Ecto neural progenitor cell (in vitro differentiated cells): Measurements from ENCODE around the gene RANBP17.

Source experiments
- DNase-seq: peaks from one replicate; pipeline ENCODE4 v3.0.0-alpha.2; 2018; ENCODE audit warnings: low spot score

Gene RANBP17

DNA sequence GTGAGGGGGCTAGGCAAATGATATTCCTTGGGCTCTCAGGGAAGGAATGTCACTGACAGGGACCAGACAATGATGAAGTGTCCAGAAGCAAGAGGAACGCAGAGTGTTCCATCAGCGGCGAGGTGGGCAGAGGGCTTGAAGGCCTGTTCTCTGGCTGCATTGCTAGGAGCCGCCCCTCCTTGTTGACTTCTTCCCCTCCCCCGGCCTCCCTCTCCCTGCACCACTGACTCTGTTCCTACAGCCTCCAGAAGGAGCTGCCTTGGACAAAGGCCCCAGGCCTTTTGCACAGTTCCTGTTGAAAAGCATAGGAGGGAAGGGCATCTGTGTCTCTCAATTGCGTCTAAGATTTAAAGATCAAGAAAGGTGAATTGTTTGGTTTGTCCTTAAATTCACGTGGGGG, 459.6 kb downstream of the RANBP17 start:
- no peak for DNase-seq

DNA sequence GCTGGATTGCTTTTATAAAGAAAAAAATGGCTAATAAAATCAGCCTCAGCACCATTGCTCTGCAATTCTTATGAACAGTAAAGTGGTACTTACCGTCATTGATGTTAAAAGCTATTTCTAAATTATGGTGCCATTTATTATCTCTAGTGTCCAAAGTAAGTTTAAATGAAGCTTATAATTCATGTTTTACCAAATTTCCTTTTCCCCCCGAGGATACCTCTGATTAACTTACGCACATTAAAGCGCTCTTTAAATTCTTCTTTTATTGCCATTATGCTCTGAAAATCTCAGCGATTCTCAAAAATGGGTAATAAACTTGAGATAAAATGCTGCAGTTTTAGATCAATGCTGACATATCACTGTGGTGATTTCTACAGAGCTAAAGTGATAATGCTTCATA, 460.7 kb downstream of the RANBP17 start:
- DNase-seq, result no peak

DNA sequence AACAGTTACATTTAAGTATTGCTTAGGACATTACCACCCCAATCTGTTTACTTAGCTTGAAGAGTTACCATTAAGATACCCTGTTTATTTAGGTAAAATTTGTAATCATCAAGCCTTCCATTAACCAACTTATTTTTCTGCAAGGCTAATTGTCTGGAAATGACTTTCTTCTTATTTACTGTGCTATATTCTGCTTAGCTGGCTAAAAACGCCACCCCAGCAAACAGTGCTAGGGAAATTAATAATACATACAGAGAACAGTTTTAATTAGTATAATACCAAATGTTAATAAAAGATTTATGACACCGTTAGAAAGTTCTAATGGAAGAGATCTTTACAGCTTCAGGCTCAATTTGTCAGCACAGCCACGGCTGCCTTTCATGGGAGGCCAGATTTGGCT, 461.2 kb downstream of the RANBP17 start:
- no peak for DNase-seq

DNA sequence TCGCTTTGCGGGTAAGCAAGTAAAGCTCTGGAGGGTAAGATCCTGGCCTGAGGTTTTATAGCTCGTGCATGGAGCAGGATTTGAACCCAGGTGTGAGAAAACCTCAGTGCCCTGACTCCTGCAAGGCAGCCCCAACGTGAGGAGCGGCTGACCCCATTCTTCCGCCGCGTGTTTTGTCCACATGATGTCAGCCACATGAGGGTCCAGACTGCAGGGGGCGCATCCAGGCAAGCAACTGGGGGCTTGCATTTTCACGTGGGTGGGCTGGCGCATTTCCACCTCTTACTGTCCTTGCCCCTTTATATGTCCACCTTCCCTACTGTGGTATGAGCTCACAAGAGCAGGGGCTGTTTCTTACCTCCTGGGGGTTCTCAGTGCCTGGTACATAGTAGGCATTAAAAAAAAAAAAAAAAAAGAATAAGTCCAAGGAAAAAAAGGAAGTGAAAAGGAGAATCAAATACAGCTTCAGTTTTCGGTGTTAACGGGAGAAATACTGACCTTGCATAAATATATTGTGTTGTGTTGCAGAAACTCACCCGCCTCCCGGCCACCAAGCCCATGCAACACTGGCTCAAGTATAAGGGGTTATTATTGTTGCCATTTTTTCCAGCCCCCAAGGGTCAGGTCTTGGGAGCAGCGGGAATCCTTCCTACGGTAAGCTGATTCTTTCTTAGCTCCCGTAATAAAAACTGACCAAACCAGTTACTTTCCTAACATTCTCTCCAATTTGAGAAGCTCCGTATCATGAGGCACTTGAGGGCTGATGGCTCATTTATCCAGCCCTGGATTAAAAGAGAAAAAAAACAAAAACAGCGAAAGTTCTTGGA, 462.2 kb downstream of the RANBP17 start:
- no peak for DNase-seq

DNA sequence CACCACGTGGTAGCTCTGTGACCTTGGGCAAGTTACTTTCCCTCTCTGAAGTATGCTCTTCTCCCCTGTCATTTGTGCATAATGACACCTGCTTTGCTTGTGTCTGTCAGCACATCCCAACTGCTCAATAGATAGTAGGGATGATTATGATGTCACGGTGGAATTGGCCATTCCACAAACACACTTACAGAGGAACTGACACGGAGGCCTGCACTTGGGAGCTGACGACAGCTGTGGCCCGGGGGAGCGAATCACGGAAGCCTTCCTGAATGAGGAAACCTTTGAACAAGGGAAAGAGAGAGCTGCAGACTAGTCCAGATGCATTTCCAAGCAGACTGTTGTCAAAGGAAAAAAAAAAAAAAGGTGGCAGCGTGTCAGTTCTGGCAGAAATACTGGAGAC, 468.2 kb downstream of the RANBP17 start:
- DNase-seq, result no peak

DNA sequence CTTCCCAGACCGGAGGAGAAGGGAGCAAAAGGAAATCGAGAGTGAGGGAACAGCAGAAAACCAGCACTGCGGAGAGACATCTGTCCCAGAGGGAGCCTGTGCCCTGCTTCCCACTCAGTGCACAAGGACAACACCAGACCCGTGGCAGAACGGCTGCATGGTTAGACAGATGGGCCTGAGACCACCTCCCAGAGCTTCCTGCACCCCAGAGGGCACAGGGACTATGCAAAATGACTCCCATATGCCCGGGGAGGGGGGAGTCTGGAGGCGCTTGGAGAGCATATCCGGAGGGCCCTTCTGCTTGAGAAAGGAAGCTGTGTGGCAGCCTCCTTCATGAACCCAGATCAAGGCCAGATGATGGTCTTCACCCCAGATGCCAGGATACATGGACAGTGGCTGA, 473.8 kb downstream of the RANBP17 start:
- DNase-seq, result no peak

DNA sequence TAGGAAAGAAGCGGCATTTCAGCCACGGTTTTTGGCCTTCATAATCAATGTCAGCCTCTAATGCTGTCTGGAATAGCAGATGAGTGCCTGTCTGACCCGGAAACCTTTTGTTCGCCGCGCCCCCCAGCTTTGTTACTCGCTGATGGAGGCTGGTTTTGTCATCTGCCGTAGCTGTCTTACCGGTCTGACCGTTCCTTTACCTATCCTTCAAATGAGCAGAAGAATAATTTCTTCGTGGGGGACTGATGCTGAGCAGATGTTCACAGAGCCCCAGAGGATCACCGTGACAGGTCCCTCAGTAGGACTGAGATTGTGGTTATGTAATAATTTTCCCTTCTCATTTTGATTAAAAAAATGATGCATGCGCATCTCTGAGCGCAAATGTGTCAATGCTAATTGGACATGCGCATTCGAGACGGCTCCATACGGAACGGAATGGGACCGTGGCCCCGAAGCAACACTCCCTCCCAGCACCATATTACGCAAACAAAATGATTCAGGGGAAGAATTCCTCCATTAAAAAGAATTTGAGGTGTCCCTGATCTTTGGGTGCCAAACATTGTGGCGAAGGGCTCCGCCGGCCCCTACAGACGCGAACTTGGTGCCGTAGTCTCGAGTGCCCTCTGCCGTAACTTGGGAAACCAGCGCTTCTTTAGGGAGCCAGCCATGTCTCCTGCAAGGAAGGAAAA, 474.8 kb downstream of the RANBP17 start:
- peak; percentile 58 for DNase-seq

DNA sequence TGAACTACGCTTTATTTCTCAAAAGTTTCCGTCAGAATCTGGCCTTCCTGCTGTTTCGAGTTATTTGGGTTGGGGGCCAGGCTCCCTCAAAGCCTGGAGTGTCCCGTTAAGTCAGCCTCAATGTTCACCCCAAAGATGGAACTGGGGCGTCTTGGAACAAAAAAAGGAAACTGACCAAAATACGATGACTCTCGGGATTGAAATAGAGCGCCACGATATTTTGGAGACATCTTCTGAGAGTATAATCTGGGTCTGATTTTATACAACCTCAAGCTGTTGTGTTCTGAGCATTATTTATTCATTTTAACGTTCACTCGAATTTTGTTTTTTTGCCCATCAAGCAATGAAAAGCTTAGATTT, 475.4 kb downstream of the RANBP17 start:
- DNase-seq, result no peak

DNA sequence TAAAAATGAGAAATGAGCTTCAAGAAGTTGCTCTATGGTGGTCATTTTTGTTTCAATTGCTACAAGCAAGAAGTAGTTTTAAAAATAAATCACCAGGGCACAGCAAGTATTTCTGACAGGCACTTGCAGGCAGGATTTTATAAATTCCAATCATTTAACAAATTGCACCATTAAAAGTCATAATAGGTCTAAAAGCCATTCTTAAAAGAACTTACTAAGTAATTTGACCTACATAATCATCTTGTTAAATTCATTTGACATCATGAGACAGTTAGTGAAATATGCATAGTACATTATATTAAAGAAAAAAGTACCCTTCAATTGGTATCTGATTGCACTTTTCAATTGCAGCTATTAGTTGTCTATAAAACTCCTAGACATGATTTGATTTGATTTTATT, 478.2 kb downstream of the RANBP17 start:
- DNase-seq, result no peak

DNA sequence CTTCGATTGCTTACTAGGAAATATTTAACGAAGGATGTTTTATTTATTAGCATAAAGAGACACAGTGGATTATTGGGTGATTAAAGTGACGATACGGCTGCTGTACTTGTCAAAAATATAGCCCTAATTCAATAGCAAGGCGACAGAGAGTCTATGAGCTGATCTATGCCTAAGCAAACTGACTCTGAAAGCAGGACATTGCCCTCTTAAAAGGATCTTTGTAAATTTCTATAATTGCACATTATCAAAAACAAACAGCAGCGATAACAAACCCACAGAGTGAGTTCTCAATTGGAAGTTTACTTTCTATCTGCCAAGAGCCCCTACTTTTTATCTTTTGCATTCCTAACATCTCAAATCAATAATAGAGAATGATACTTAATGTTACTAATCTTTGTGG, 478.7 kb downstream of the RANBP17 start:
- no peak for DNase-seq

DNA sequence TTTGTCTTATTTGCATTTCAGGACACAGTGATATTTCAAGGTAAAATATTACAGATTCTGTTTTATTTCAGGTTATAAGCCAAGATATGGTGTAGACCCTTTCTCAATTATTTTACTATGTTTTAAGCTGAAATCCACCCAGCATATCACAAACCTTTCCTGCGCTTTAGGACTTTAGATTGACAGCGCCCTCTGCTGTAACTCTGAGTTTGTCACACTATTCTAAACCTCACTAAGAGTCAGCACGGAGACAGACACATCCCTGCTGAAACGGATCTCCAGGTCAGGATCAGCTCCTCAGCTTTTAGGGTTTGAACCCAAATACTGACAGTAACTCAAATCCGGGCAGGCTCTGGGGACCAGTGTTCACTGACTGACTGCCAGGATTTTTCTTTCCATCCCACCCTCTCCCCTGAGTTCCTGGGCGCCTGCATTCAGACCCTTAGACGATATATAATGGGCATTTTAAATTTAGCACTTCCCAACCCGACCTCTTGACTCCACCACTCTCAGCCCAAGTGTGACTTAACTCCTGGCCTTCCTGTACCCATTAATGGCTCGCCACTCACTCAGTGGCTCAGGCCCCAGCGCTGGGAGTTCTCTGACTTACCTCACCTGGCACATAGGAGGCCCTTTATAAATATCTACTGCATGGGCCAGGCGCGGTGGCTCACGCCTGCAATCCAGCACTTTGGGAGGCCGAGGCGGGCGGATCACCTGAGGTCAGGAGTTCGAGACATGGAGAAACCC, 480.7 kb downstream of the RANBP17 start:
- DNase-seq, result no peak

DNA sequence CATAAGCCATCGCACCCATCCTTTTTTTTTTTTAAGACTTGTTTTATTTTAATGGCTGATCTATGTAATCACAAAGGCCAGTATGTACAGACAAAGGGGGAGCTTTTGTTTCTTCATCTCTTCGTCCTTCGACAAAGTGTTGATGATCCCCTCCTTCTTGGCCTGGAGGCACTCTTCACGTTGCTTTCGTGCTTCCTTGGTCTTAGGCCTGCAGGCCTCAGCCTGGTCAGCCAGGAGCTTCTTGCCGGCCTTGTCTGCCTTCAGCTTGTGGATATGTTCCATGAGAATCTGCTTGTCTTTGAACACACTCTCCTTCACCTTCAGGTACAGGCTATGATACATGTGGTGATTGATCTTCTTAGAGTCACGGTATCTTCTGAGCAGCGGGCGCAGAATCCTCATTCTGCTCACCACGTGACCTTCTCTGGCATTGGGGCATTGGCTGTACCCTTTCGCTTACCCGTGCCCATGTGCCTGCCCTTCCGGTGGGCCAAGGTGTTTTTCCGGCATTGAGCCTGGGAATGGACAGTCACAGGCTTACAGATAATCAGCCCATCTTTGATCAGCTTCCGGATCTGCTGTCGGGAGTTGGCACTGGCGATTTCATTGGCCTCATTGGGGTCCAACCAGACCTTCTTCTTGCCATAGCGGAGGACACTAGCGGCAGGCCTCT, 483.3 kb downstream of the RANBP17 start:
- DNase-seq, result no peak
